GM04504 (cell line): Measurements from ENCODE around the gene DEPP1.
A peak's percentile ranks its signal among the peaks of the same experiment; 100 is the strongest.

Experiments
- DNase-seq: peaks from one replicate; pipeline ENCODE4 v3.0.0-alpha.2; 2012; ENCODE audit warnings: low read depth

Gene DEPP1

DNA sequence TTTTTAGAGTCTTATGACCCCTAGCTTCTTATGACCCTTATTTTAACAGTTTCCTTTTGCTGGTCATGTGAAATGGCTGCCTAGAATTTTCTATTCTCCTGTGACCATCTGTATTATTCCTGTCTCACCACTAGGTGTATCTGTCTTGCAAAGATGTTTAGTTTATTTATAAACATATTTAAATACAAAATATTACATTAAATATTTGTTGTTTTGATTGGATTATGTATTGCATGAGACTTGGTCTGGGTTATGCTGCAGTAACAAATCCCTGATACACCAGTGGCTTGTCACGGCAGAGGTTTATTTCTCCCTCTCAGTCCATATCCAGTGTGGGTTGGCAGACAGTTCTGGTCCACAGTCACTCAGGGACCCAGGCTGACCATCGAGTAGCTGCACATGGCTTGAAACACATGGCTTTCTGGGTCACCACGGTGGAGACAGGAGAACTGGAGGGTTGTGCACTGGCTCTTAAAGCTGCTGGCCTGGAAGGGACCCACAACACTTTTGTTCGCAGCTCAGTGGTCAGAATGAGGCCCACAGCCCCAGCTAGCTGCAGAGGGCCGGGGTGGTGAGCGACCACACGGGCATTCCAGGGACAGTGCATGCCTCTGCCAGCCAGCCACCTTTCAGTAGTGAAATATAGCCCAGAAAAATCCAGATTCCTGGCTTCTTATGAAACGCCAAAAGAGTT, 11.6 kb downstream of the DEPP1 start:
- no peak for DNase-seq

DNA sequence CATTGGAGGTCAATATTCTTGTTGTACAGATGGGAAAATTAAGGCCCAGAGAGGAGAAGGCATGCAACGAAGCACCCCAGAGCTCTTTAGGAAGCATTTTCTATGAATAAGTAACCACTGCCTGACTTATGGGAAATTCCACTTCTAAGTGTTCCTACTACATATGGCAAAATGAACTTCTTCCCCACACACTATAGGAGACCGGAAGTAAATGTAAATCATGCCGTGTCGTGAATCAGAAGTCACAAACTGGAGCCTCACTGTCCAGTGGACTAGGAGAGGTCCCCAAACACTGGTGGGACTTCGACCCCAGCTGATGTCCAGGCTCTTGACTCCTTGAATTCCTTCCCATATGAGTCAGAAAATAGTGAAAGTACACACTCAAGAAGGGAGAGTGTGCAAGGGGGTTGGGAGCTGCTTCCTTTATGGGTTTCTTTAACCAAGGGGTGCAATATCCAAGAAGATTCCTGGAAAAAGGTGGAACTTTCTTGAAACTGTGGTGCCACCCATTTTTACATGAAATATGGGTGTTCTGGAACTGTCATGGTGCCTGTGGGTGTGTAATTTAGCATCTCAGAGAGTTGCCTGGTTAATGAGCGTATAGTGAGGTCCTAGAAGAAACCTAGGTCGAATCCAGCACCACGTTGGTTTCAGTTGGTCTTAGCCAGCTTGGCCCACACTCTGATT, 12.3 kb downstream of the DEPP1 start:
- no peak for DNase-seq

DNA sequence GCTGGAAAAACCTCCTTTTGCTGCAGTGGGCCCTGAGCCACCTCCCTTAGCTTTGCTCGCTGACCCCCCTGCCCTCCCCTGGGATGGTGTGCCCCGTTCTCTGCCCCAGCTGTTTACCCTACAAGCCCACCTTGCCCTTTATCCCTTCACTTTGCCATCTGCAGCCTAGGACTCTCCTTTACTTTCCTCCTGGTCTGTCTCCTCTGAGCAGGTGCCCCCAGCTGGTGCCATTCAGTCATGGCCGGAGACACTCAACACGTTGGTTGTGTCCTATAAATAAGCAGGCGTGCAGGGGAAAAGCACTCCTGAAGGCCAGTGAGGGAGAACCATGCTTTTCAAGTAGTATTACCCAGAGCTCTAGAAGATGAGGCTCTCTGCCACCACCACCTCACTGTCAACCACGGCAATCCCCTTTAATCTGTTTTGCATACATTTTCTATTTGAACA, 12.9 kb downstream of the DEPP1 start:
- DNase-seq: no peak

DNA sequence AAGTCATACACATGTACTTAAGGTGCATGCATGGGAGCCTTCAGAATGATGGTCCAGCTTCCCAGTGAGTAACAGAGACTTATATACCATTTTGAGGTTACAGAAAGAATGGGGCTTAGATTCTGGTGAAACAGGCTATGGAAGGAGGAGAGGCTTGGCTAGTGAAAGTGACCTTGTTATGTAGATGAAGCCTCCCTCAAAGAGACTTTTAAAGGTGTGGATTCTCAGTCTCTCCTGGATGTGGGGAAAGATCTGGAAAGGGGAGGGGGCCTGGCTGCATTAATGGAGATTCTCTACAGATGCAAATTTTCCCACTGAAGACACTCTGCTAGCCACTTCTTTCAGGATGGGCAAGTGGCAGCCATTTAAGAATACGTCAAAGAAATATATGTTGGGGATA, 13.5 kb downstream of the DEPP1 start:
- DNase-seq: no peak

DNA sequence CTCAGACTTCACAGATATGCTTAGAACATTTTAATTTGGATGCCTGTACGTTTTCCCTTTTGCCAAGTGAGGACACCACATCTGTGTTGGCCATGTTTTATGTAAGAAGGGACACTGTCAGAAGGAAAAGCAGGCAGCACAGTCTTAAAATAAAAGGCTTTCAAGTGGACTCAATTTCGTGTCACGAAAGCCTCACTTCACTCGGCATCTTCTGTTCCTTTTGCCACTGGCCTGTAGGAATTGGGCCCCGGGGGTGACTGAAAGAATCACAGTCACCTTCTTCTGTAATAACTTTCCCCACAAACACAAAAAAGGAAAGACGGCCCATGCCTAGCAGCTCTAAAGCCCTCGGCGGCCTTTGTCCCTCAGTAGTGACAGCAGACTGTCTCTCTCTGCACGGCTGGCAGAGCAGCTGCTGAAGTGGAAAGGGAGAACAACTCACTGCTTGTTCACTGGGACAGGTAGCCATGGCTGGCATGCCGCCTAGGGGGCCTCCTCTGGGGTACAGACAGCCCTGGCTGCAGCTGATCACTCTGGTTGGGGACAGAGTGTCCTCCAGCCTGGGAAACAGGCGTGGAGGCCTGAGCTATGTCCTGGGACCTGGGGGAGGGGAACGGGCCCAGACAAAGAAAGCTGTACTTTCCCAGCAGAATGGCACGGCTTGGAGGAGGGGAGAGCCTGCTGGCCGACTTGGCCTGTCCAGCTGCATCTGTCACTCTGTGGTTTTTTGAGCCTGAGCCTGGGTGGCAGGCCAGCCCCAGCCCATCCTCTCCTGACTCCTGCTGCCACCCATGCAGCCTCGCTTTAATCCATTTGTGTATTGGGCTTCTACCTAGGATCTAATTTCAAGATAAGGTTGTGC, 14.6 kb downstream of the DEPP1 start:
- no peak for DNase-seq

DNA sequence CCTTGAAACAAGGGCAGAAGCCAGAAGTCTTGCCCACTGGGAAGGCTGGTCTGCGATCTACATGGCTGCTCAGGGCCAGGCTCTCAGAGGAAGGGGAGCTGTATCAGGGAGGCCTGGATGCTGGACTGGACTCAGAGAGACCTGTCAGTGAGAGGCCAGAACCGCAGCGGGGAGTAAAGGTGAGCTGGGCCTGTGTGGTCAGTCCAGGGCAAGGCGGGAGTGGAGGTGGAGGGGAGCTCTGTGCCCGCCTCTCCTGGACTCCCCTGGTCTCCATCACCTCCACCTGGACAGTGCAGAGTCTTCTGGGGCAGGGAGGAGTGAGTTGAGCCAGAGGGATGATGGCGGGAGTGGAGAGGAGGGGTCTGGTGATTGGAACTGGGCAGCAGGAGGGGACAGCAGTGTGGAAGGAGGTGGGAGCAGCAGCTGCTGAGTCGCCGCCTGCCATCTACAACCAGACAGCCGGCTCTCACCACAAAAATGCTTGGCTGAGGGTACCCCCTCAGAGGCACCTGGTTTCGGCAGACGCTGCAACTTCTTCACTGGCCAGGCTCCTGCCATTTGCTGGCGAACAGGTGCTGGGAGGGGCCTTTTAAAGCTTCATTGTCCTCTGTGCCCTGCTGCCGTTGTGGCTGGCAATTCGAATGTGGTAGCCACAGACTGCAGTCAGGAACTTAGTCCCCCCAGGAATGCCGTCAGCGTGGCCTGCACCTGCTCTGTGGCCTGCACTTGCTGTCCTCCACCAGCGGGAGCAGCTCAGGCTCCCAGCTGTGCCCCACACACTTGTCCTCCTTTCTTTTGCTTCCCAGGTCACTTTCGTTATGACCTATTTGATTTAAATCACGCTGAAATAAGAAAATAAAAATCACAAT, 15.5 kb downstream of the DEPP1 start:
- DNase-seq: no peak

DNA sequence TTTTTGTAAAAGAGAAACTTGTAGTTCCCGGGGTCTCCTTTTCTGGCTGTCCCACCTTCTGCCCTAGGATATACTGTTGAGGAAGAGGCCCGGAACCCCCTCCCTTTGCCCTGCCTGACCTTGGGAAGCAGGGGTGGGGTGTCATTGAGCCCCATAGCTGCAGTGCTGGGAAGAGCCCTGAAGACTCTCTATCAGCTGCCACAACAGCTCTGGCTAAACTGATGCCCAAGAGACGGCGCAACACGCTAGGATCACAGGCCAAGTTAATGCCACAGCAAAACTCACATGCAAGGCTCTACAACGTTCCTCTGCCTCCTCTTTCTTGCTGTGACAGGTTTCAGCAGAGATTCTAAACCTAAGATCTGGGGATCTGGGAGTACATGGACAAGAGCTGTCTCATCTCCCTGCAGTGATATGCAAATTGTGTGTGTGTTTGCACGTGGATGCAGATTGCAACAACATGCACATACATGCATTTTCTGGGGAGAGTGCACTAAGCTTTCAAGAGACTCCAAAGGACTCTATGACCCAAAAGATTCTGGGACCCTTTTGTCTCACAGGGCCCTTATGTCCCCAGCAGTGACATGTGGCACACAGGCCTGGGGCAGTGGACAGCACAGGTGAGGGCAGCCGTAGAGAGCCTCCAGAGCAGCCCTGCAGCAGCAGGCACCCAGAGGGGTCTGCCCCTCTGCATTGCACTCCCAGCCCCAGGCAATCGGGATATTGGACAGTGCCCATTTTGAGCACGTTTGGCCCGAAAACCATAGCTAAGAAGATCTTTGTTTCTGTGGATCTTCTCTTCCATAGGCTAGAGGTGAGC, 16.5 kb downstream of the DEPP1 start:
- no peak for DNase-seq

DNA sequence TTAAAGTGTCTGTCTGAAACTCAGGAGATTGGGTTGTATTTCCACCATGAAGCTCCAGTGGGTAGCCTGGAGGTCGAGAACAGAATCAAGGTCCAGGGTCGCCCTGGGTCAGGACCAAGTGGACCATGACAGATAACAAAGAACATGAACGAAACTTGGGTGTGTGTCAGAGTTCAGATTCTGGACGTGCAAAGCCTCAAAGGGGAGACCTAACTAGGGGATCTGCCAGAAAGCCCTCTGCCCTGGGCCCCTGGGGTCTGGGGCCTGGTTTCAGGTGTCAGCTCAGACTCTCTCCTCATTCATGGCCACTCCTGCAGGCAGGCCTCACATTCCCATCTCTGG, 17.4 kb downstream of the DEPP1 start:
- no peak for DNase-seq

DNA sequence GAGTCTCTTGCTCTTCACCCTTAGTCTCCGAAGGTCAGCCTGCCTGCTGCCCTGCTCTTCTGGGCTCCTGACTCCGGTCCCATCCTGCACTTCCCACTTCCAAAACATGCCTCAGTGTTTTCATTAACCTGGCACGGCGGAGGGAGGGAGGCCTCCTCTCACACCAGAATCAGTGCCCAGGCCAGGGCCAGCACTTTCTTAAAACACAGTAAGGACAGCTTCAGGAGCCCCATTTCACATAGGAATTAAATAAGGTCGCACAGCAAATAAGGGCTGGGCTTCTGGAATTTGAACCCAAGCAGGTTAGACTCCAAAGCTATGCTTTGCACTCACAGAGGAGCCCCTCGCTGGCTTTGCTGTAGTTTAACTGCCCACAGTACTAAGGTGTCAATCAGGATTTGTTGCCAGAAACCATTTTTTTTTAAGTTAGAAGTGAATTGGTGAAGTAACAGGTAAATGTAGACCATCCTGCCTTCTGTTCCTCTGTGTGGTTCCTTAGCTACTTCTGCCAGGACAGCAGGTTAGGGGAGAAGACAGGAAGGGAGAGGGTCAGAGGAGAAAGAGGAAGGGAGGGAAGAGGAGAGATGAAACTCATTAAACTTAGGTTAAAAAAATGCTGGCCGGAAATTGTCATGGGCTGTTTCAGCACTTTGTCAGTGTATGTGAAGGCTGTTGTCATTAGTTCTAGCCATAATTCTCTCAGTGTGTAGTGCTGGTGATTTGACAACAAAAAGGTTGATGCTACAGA, 18.0 kb downstream of the DEPP1 start:
- no peak for DNase-seq

DNA sequence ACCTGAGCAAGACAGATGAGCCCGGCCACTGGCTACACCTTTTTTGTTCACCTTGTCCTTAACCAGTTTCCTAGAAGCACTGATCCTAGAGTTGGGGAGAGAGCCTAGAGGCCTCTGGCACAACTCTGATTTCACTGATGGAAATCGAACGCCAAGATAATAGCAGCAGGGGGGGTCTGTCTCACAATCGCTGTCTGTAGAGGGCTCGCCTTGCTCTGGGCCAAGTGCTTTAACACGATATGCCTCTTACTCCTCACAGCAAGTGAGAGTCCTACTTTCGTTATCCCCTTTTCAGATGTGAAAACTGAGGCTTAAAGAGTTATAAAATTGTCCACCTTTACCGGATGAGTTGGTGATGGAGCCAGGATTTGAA, 18.5 kb downstream of the DEPP1 start:
- no peak for DNase-seq

DNA sequence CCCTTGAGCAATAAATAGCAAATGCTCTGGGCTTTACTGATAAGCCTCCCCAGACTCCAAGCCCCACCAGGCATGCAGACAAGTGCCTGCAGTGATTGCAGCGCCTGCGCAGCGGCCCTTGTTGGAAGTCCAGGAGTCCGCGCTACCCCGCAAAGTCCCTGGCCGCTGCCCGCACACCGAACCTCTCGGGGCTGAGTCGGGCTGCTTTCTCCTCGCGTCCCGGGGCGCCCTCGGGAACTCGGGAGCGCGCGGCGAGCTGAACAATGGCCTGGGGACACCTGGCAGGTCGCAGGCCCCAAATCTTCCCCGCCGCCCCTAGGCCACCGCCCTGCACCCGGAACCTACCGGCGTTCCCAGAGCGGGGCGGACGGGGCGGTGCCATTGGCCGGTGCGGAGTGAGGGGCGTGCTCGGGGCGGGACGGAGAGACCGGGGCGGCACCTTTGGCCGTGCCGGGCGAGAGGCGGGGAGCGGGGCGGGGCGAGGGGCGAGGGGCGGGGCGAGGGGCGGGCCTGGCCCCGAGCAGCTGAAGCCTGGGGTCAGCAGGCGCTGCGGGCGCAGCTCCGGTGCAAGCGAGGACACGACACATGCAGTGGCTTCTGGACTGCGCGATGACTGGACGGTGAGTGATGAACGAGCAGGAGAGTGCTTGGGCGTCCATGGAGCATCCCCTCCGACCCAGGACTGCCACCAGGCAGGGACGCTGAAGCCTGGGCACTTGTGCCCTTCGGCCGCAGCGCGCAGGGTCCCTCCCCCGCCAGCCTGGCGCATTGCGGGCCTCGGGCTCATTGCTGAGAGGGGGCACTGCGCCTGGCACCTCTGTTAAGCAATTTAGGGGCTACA, 19.1 kb downstream of the DEPP1 start, which contains the start of gene RASSF4:
Gene RASSF4 (plus strand): TSS at position 556 of the 841 bp plus-strand sequence. CDS start 10,401 bp downstream, outside the sequence.
- DNase-seq: peak; percentile 58

DNA sequence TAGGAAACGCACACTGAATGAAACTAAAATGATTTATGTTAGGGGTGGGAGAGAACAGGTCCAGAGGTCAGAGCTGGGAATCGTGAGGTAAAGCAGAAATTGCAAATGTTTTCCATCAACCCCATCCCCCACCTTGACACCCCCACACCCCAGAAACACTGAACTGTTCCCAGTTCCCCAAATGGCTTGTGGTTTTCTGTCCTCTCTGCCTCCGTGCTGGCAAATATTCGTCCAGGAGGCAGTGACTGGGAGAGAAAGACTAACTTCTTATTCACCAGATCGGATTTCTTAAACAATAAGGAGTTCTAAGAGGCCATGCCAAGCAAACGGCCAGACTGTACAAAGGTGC, 19.7 kb downstream of the DEPP1 start:
- DNase-seq: no peak

DNA sequence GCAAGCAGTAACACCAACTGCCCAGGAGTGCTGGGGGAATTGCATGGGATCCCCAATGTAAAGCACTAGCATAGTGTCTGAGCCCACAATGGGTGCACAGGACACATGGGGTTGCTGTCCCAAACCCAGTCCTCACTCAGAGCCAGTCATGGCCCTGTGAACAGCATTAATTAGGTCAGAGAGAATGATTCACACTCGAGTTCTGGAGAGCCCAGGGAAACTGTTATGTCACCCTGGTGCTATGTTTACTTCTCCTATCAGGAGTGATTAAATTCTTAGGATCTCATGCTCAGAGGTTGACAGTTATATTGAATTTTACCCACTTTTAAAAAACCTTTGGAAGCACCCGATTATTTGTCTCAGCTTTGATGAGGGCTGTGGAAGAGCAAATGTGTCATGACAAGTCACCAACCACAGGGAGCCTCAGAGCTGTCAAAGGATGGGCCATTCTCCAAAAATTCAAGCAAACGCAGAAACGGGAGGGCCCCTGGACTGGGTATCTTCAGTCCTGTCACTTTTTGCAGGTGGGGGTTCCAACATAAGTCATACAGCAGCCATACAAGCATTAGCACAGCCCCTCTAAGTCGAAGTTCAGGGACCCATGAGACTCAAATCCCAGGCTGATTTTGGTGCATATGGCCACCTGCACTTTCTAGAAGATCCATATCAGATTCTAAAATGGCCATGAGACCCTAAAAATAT, 20.3 kb downstream of the DEPP1 start:
- DNase-seq: no peak

DNA sequence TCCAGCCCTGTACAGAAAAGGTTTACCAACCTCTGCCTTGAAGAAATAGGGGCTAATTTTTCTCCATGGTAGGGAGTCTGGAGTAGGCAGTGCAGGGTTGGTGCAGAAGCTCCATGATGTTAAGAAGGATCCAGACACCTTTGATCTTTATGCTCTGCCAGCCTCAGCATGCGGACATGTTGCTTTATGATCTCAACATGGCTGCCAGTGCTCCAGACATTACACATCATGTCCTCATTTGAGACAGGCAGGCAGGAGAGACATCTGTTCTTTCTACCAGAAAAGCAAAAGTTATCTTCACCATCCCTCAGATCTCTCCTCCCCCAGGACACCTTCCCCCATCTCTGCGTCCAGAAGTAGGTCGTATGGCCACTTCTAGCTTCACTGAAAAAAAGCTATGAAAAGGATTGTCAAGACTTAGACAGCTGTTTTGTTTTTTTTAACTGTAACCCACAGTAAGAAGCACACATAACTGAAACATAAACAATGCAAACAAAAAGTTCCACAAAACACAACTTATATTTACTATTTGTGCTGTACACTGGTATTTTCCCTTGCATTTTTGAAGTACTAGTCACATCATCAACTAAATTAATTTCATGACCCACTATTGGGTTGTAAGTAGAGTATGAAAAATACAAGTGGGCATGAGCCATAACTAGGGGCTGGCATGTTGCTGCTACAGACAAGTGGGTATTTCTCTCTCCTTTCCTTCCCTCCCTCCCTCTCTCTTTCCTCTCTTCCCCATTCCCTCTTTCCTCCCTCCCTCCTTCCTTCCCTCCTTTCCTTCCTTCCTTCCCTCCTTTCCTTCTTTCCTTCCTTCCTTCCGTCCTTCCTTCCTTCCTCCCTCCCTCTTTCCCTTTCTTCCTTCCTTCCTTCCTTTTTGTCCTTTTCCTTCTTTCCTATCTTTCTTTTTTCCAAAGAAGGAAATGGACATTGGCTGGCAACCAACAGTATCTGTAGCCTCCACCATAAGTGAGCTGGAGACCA, 21.6 kb downstream of the DEPP1 start:
- DNase-seq: no peak

DNA sequence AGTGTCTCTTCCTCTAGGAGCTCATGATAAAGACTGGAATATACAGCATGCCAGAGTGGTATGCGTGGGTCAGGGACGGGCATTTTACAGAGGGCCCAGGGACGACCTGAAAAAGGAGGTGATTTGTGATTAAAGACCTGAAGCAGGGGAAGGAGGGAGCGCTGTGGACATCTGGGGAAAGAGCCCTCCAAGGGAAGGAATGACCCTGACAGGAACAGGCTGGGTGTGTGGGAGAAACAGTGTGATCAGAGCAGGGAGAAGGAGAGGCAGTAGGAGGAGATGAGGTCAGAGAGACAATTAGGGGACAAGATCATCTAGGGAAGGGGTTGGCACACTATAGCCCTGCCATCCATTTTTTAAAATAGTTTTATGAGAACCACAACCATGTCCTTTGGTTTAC, 22.4 kb downstream of the DEPP1 start:
- DNase-seq: no peak

DNA sequence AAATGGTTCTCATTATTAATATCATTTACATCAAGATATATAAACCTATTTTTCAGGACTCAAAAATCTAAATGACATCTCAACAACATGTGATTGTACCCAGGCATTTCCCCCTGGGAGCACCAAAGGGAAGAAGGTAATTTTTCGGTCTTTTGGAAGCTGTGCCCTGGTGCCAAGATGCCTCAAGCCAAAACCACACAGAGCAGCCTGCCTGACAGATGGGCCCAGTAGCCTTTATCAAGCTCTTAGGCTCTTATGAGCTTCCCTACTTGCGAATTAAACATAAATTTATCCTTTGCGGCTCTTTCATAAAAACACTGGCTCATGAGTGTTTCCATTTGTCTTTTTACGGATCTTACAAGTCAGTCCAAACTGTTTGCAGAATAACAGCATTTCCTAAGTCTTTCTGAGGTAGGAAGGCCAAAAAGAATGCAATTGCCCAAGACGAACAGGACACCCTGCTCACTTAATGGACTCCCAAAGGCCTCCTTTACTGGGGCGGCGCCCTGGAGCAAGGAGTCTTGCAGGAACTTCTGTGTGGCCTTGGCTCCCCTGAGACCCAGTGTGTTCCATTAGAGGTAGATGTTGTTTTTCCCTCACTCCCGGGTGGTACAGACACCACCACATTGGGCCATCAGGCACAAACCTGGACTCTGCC, 23.1 kb downstream of the DEPP1 start:
- no peak for DNase-seq

DNA sequence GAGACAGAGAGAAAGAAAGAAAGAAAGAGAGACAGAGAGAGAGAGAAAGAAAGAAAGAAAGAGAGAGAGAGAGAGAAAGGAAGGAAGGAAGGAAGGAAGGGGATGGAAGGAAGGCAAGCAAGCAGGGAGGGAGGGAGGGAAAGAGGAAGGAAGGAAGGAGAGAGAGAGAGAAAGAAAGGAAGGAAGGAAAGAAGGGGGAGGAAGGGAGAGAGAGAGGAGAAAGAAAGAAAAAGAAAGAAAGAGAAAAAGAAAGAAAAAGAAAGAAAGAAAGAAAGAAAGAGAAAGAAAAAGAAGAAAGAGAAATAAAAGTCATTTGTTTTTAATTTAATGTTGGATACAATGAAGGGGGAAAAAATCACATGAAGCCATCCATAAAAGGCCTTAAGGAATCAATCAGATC, 23.6 kb downstream of the DEPP1 start:
- no peak for DNase-seq
